H1 (cell line): ENCODE results near the gene ARHGEF11.

Source experiments
- ATF2 ChIP-seq: IDR thresholded peaks from 2 replicates; pipeline ENCODE4 v1.6.1; 2012; ENCODE audit warnings: low read length, inconsistent platforms
- ATF3 ChIP-seq: IDR thresholded peaks from 2 replicates; pipeline ENCODE4 v1.6.1; 2011; ENCODE audit warnings: low read depth, mild to moderate bottlenecking, low read length; ENCODE audit not compliant: insufficient read depth
- BRCA1 ChIP-seq: IDR thresholded peaks from 2 replicates; pipeline ENCODE4 v1.6.1; 2012; ENCODE audit warnings: low read depth, low read length, improper control_type of control experiment
- CTCF ChIP-seq, 3 experiments: IDR thresholded peaks; 1 replicate in 2 of 3; 2 replicates in 1 of 3; pipeline versions ENCODE4 v1.5.1 to v1.6.1; 2011; ENCODE audit warnings: low read length in 3 of 3, mild to moderate bottlenecking in 3 of 3, inconsistent platforms in 2 of 3, low read depth in 1 of 3, moderate library complexity in 1 of 3; ENCODE audit not compliant: insufficient read depth in 1 of 3; ENCODE audit errors: control extremely low read depth in 1 of 3
- JUN ChIP-seq: IDR thresholded peaks from 2 replicates; pipeline ENCODE4 v1.6.1; 2011; ENCODE audit warnings: low read depth, mild to moderate bottlenecking, improper control_type of control experiment, low read length
- POLR2A ChIP-seq, 2 experiments: IDR thresholded peaks; 1 replicate in 1 of 2; 2 replicates in 1 of 2; pipeline ENCODE4 v1.6.1; 2011; ENCODE audit warnings: low read depth in 2 of 2, low read length in 2 of 2, mild to moderate bottlenecking in 2 of 2; ENCODE audit errors: control extremely low read depth in 1 of 2
- POLR2AphosphoS5 ChIP-seq: IDR thresholded peaks from 2 replicates; pipeline ENCODE4 v1.6.1; 2011; ENCODE audit warnings: low read depth, low read length
- RBBP5 ChIP-seq: IDR thresholded peaks from 2 replicates; pipeline ENCODE4 v1.7.1; 2012; ENCODE audit warnings: low read depth, mild to moderate bottlenecking, inconsistent platforms, low read length, moderate library complexity, borderline replicate concordance
- RFX5 ChIP-seq: IDR thresholded peaks from 2 replicates; pipeline ENCODE4 v1.6.1; 2011; ENCODE audit warnings: low read depth, low read length, improper control_type of control experiment, borderline replicate concordance
- TEAD4 ChIP-seq: IDR thresholded peaks from 2 replicates; pipeline ENCODE4 v1.6.1; 2012; ENCODE audit warnings: low read depth, low read length, inconsistent platforms, mixed read lengths

- TF ChIP-seq JUN: no peak
- TF ChIP-seq TEAD4: no peak
- no peak for TF ChIP-seq BRCA1
- TF ChIP-seq POLR2A (IDR thresholded peaks at IDR 0.05; ENCODE audit: control extremely low read depth in 1 of 2, low read depth in 2 of 2, low read length in 2 of 2): no peak
- no peak for TF ChIP-seq CTCF (IDR thresholded peaks at IDR 0.05; ENCODE audit: control extremely low read depth in 1 of 3, insufficient read depth in 1 of 3, low read depth in 1 of 3, low read length in 3 of 3)
- no peak for TF ChIP-seq ATF2
- TF ChIP-seq RFX5: no peak
- TF ChIP-seq RBBP5: no peak
- TF ChIP-seq ATF3: no peak
- TF ChIP-seq POLR2AphosphoS5: no peak
Measured at GRCh38 chr1:157080714-157081113, 35.2 kb upstream of the ARHGEF11 start.
